ENCODE measurements around the gene ZNF384. TPM values are rescaled to one million over a fixed set of nuclear protein-coding genes. Genes with fewer than 3 reads are reported as not detected.
A peak's percentile ranks its signal among the peaks of the same experiment; 100 is the strongest.

The ZNF384 gene
- total RNA-seq, 1 experiment from 2014 or later, result 21.9 TPM

DNA sequence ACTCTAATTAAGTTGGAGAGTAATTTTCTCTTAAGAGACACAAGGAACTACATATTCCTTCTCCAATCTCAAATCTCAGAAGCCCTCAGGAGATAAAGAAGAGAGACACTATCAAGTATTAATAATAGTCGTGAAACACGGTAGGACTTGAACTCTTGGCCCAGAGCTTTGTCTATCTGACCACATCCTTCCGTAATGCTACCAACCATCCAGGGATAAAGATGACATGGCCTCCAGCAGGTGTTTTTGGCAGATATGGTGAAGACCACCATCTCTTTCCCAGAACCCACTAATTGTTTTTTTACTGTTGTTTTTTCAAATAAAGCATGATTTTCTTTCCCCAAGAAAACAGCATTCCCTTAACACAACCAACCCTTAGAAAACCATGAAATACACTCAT, 3.4 kb downstream of the ZNF384 start:
- no peak overlapping the region for H3K4me3 ChIP-seq
- H3K27me3 ChIP-seq, result no peaks in the 10 kb centered on the region
- H3K36me3 ChIP-seq, result peaks cover 33% of the 10 kb centered on the region
- DNase-seq, result no peak
- H3K9me3 ChIP-seq, result no peaks in the 10 kb centered on the region

DNA sequence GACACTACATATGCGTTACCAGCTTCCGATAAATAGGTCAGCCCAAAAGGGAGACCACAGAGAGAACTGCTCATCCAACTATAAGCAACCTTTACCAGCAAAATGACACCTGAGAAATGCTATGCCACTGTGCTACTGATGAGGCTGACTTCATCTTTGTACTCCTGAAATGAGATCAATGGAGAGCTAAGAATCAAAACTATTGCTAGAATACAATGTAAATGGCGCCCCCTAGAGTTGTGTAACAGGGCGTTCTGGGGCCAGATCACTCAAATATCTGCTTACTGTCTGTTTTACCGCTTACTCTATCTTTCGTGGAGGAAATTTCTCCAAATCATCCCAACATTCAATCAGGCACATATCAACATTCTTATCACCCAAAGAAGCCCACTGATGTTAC, 4.6 kb downstream of the ZNF384 start:
- Histone ChIP-seq H3K9me3 (no peaks in the 10 kb centered on the region), H3K4me3 (no peak overlapping the region), H3K27me3 (no peaks in the 10 kb centered on the region), H3K36me3 (peaks cover 40% of the 10 kb centered on the region)
- DNase-seq, result no peak

GRCh38 chr12:6676962-6677361, 12.2 kb downstream of the ZNF384 start:
- no peaks in the 10 kb centered on the region for H3K27me3 ChIP-seq
- peaks cover 78% of the 10 kb centered on the region for H3K36me3 ChIP-seq
- no peak for DNase-seq
- no peak overlapping the region for H3K4me3 ChIP-seq
- H3K9me3 ChIP-seq, result no peaks in the 10 kb centered on the region

DNA sequence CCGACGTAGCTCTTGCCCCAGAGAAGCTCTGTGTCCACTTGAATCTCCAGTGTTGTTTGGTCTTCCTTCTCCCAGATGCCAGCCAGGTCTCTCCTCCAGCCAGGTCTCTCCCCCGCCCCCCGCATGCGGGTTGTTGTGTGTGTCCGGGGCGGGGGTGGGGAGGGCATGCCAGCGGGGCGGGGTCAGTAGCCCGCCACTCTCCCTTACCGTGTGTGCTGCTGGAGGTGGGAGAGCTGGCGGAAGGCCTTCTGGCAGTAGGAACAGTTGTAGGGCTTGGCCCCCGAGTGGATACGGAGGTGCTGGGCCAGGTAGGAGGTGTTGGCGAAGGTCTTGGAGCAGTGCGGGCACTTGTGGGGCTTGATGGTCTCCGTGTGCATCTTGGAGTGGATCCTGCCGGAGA, 17.0 kb downstream of the ZNF384 start:
- peaks cover 84% of the 10 kb centered on the region for H3K36me3 ChIP-seq
- H3K27me3 ChIP-seq, result no peaks in the 10 kb centered on the region
- no peak overlapping the region for H3K4me3 ChIP-seq
- no peaks in the 10 kb centered on the region for H3K9me3 ChIP-seq
- DNase-seq, result no peak

- Histone ChIP-seq H3K36me3 (peaks cover 55% of the 10 kb centered on the region), H3K4me3 (no peak overlapping the region), H3K27me3 (no peaks in the 10 kb centered on the region), H3K9me3 (no peaks in the 10 kb centered on the region)
- no peak for DNase-seq
Observed at GRCh38 chr12:6667559-6668210, 21.5 kb downstream of the ZNF384 start.

GRCh38 chr12:6666211-6666610, 23.0 kb downstream of the ZNF384 start:
- no peak overlapping the region for H3K4me3 ChIP-seq
- no peak for DNase-seq
- H3K9me3 ChIP-seq, result no peaks in the 10 kb centered on the region
- H3K36me3 ChIP-seq, result peaks cover 42% of the 10 kb centered on the region
- no peaks in the 10 kb centered on the region for H3K27me3 ChIP-seq

DNA sequence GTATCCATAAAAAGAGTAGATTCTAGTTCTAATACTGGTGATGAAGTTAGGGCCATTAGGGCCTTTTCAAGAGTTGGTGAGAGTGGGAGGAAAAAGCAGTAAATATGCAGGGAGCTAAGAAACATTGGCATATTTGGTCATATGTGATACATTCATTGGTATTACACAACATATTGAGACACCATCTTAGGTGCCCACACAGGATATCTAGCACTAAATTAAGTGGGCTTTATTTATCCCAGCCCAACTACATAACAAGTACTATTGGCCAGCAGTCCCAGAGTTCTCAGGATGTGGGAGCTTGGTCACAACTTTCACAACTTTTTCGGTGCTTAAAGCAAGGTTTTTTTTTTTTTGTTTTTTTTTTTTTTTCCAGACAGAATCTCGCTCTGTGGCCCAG, 24.3 kb downstream of the ZNF384 start:
- Histone ChIP-seq H3K9me3 (no peaks in the 10 kb centered on the region), H3K36me3 (peaks cover 29% of the 10 kb centered on the region), H3K4me3 (no peak overlapping the region), H3K27me3 (no peaks in the 10 kb centered on the region)
- DNase-seq, result no peak

- Histone ChIP-seq H3K9me3 (no peaks in the 10 kb centered on the region), H3K36me3 (peaks cover 17% of the 10 kb centered on the region), H3K4me3 (peak within 1 kb of the TSS; percentile 81), H3K27me3 (no peaks in the 10 kb centered on the region)
- DNase-seq, result peak; percentile 98
Observed at GRCh38 chr12:6662906-6663742, 26.1 kb downstream of the ZNF384 start, which contains the start of gene ING4. Gene ING4, minus strand, starts transcription at chr12:6663119. Its CDS starts 18 bp downstream, at chr12:6663101.

- no peaks in the 10 kb centered on the region for H3K9me3 ChIP-seq
- H3K36me3 ChIP-seq, result peaks cover 12% of the 10 kb centered on the region
- H3K27me3 ChIP-seq, result no peaks in the 10 kb centered on the region
- H3K4me3 ChIP-seq, result peak overlapping the region; percentile 81
- DNase-seq, result no peak
Observed at GRCh38 chr12:6662602-6662905, 26.6 kb downstream of the ZNF384 start.

DNA sequence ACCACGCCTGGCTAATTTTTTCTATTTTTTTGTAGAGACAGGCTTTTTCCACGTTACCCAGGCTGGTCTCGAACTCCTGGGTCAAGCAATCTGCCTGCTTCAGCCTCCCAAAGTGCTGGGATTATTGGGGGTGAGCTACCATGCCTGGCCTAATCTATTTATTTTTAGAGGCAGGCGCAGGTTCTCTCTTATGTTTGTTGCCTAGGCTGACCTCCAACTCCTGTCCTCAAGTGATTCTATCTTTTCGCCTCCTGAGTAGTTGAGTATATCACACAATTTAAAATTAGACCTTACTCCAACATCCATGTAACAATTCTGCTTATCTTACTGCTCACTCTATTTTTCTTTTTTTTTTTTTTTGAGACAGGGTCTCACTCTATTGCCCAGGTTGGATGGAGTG, 35.2 kb downstream of the ZNF384 start:
- Histone ChIP-seq H3K4me3 (no peak overlapping the region), H3K36me3 (peaks cover 15% of the 10 kb centered on the region), H3K9me3 (no peaks in the 10 kb centered on the region), H3K27me3 (no peaks in the 10 kb centered on the region)
- no peak for DNase-seq

GRCh38 chr12:6653342-6653741, 35.8 kb downstream of the ZNF384 start:
- Histone ChIP-seq H3K27me3 (no peaks in the 10 kb centered on the region), H3K4me3 (no peak overlapping the region), H3K36me3 (peaks cover 15% of the 10 kb centered on the region), H3K9me3 (no peaks in the 10 kb centered on the region)
- DNase-seq, result no peak

DNA sequence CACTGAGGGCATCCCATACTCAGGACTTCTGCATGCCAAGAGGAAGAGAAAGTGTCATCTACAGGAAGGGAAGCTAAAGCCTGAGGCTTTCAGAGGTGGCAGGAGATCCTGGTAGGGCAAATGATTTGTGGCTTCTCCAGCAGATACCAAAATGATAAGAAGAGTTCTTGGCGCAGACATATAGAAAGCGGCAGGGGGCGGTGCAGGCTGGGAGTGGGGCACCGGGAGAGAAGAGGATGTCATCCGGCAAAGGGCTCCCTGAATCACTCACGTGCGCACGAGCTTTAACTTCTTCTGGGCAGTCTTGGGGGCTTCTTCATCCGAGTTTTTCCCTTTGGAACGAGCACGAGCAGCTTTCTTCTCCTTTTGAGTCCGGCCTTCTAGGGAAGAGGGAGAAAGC, 36.8 kb downstream of the ZNF384 start:
- Histone ChIP-seq H3K9me3 (no peaks in the 10 kb centered on the region), H3K27me3 (no peaks in the 10 kb centered on the region), H3K36me3 (peaks cover 15% of the 10 kb centered on the region), H3K4me3 (no peak overlapping the region)
- DNase-seq, result no peak

DNA sequence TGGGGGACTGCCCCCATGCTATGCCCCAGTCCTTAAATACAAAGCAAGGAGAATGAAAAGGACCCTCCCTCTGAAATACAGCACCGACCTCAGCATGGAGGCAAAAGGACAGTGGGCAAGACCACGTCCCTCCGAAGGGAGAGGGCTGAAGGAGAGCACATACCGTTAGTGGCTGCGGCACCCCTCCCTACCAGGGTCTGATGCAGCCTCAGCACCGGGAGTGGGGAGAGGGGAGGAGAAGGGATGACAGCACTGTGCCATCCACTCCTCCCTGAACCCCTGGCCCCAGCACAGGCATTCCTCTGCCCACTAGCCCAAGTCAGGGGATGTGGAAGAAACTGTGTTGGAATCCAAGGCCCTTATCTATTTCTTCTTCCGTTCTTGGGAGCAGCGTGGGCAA, 38.3 kb downstream of the ZNF384 start:
- H3K9me3 ChIP-seq, result no peaks in the 10 kb centered on the region
- H3K27me3 ChIP-seq, result no peaks in the 10 kb centered on the region
- DNase-seq, result no peak
- H3K4me3 ChIP-seq, result no peak overlapping the region
- peaks cover 8% of the 10 kb centered on the region for H3K36me3 ChIP-seq

DNA sequence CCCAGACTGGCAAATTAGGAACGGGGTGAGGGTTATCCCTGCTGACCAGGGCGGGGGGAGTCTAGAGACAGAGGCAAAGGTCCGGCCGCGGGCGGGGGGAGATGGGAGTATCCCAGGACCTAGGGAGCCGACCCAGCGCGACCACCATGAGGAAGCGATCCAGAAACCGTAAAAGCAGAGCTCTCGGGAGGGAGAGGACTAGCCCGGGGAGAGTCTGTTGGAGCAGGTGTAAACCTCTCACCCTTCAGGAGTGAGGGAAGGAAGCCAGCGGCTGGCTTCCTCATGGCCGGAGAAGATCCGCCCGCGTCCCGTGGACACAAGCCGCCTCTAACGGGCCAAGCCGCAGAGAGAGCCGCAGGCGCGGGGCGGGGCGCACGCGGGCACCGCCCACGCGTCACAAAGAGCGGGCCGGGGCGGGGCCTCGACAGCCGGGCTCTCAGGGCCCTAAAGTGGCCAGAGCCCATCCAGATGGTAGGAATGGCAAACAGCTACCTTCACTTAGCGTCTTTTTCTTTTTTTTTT, 42.0 kb downstream of the ZNF384 start, which contains the start of gene ACRBP:
TSS of gene ACRBP (minus strand) at position 350 of the 522 bp plus-strand sequence. CDS start at position 284, 66 bp downstream.
- Histone ChIP-seq H3K27me3 (no peaks in the 10 kb centered on the region), H3K9me3 (no peaks in the 10 kb centered on the region), H3K4me3 (no peak within 1 kb of the TSS), H3K36me3 (no peaks in the 10 kb centered on the region)
- DNase-seq, result no peak

DNA sequence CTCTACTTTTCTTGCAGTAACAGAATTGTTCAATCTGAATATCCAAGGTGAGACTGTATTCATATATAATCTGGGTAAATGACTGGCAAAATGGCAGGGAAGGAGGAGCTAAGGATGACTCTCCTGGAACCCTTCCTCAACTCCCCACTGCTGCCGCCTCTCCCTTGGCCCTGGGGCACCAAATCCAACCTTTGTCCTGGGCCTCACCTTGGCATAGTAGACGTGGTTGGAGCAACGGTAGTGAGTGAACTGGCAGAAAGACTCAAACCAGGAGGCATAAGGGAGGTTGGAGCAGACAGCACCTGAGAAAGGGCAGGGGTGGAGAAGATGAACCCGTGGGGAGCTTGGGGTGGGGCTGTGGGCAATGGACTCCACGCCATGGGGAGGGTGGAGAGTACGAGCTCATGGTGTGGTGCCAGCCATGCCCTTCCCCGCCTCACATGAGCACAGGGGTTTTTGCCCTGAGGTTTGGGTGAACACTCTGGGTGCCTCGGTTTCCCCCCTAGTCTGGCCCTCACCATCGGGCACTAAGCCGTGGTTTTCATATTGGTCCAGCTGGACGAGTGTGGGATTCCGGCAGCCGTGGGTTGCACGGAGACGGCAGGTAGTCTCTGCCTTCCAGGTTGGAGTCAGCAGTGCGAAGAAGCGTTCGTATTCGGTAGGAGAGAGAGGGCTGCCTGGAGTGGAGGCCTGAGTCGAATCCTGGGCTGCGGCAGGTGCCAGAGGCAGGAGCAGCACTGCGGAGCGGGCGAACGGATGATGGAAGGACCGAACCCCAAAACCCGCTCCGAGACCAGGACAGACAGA, 42.7 kb downstream of the ZNF384 start:
- H3K9me3 ChIP-seq, result no peaks in the 10 kb centered on the region
- DNase-seq, result no peak
- H3K4me3 ChIP-seq, result no peak overlapping the region
- H3K27me3 ChIP-seq, result no peaks in the 10 kb centered on the region
- no peaks in the 10 kb centered on the region for H3K36me3 ChIP-seq

DNA sequence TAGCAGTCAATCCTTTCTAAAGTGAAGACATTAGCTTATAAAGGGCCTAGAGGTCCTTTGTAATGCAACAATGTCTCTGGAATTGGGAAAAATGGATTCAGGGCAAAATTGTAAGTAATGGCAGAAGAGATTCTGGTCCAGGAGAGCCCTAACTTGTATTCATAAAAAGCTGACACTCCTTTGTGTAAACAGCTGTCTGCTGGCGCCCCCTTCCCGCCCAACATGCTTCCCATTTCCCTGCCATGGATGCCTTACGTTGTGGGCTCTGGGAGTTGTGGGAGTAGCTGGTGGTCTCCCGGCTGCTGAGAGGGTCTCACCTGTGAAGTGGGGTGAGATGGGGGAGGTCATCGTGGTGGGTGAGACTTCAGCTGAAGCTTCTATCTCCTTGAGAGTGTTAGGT, 44.3 kb downstream of the ZNF384 start:
- H3K27me3 ChIP-seq, result no peaks in the 10 kb centered on the region
- H3K4me3 ChIP-seq, result no peak overlapping the region
- H3K36me3 ChIP-seq, result no peaks in the 10 kb centered on the region
- no peaks in the 10 kb centered on the region for H3K9me3 ChIP-seq
- DNase-seq, result peak; percentile 10

- no peak for DNase-seq
- Histone ChIP-seq H3K27me3 (no peaks in the 10 kb centered on the region), H3K4me3 (no peak overlapping the region), H3K9me3 (no peaks in the 10 kb centered on the region), H3K36me3 (no peaks in the 10 kb centered on the region)
Observed at GRCh38 chr12:6644257-6644596, 44.9 kb downstream of the ZNF384 start.

All from MG63 (cell line).